HCT116 (cell line): ENCODE measurements around the gene IFITM1. TPM values are rescaled to one million over a fixed set of nuclear protein-coding genes. Genes with fewer than 3 reads are reported as not detected.

Experiments
- ATAC-seq: fragments of 200-7000 bp; cut with Tn5 transposase; 2 replicates; pipeline ENCODE4 v1.9.1; 2020; ENCODE audit warnings: mild to moderate bottlenecking, moderate library complexity
- BruUV-seq: library from RNA; stranded (reverse); fragments of 400-500 nt; replicated peaks from 2 replicates; lab custom pipeline; 2021; lab: Mats Ljungman, UMichigan
- CTCF ChIA-PET: fragments of 300-600 bp; sonication (Branson Sonifier 250); formaldehyde crosslinking; loops from one replicate; lab custom pipeline; 2021; ENCODE audit warnings: antibody characterized with exemption; lab: Charles Lee
- POLR2A ChIA-PET: fragments of 300-600, 350-600 bp; sonication (Branson Sonifier 250); formaldehyde crosslinking; loops from one replicate; lab custom pipeline; 2021; ENCODE audit warnings: antibody characterized with exemption; lab: Charles Lee
- RAD21 ChIA-PET, 2 experiments: fragments of 300-600 bp; sonication (Branson Sonifier 250); formaldehyde crosslinking; loops; one replicate each; lab custom pipeline; 2023; ENCODE audit warnings: low total read pairs in 2 of 2; ENCODE audit not compliant: uncharacterized antibody in 2 of 2, unreplicated experiment in 2 of 2, low non-redundant PET in 1 of 2; lab: Charles Lee
- DNase-seq: peaks from one replicate; pipeline ENCODE4 v3.0.0-alpha.2; 2010; ENCODE audit warnings: low read depth, low spot score
- H2AFZ ChIP-seq: fragments of 200-600 bp; shearing (Covaris generic), sonication (generic); 2 replicates; pipeline ENCODE4 v1.6.1; 2017; ENCODE audit warnings: low read depth, mixed run types, mixed read lengths, antibody characterized with exemption, low read length; ENCODE audit not compliant: poor library complexity, severe bottlenecking
- H3K27ac ChIP-seq: 2 replicates; pipeline ENCODE4 v1.5.1; 2012; ENCODE audit warnings: low read depth, low read length
- H3K27me3 ChIP-seq: fragments of 200-600 bp; sonication (generic); 2 replicates; pipeline ENCODE4 v1.6.1; 2016; ENCODE audit warnings: mixed run types, low read length, mixed read lengths; ENCODE audit not compliant: insufficient read depth
- H3K36me3 ChIP-seq, 2 experiments: fragments of 200-500 bp in 1 of 2; fragments of 200-600 bp in 1 of 2; sonication (Bioruptor generic) in 1 of 2; sonication (generic) in 1 of 2; 2 replicates each; pipeline versions ENCODE4 v1.5.1 to v1.6.1; 2014 to 2016; ENCODE audit warnings: low read length in 2 of 2, inconsistent platforms in 1 of 2, mixed read lengths in 1 of 2, mixed run types in 1 of 2; ENCODE audit not compliant: insufficient read depth in 2 of 2, control insufficient read depth in 1 of 2
- H3K4me1 ChIP-seq, 2 experiments: fragments of 200-600 bp in 1 of 2; sonication (generic) in 1 of 2; 2 replicates each; pipeline versions ENCODE4 v1.5.1 to v1.6.1; 2012 to 2017; ENCODE audit warnings: low read length in 2 of 2, inconsistent platforms in 1 of 2, mild to moderate bottlenecking in 1 of 2, mixed read lengths in 1 of 2, mixed run types in 1 of 2, moderate library complexity in 1 of 2; ENCODE audit not compliant: insufficient read depth in 2 of 2, control insufficient read depth in 1 of 2
- H3K4me2 ChIP-seq: fragments of 200-600 bp; sonication (generic); 2 replicates; pipeline ENCODE4 v1.6.1; 2017; ENCODE audit warnings: mixed run types, low read length, mixed read lengths
- H3K4me3 ChIP-seq, 2 experiments: fragments of 200-600 bp in 1 of 2; sonication (generic) in 1 of 2; replicated peaks in 1 of 2; 2 replicates each; pipeline ENCODE4 v1.5.1; 2011 to 2016; ENCODE audit warnings: low read length in 2 of 2, control low read depth in 1 of 2, low read depth in 1 of 2, mild to moderate bottlenecking in 1 of 2, mixed read lengths in 1 of 2, mixed run types in 1 of 2
- H3K79me2 ChIP-seq: fragments of 200-600 bp; sonication (generic); 2 replicates; pipeline ENCODE4 v1.6.1; 2017; ENCODE audit warnings: mild to moderate bottlenecking, mixed run types, low read length, moderate library complexity, mixed read lengths; ENCODE audit not compliant: insufficient read depth
- H3K9ac ChIP-seq: fragments of 200-600 bp; sonication (generic); 2 replicates; pipeline ENCODE4 v1.6.1; 2016; ENCODE audit warnings: low read length, mixed read lengths
- H3K9me2 ChIP-seq: fragments of 200-600 bp; sonication (generic), shearing (Covaris generic); 2 replicates; pipeline ENCODE4 v1.6.1; 2017; ENCODE audit warnings: mixed run types, mild to moderate bottlenecking, moderate library complexity; ENCODE audit not compliant: insufficient read depth
- H3K9me3 ChIP-seq, 2 experiments: fragments of 200-500 bp in 1 of 2; fragments of 200-600 bp in 1 of 2; sonication (Bioruptor generic) in 1 of 2; sonication (generic) in 1 of 2; 2 replicates each; pipeline ENCODE4 v1.6.1; 2014 to 2017; ENCODE audit warnings: low read length in 2 of 2, mixed read lengths in 2 of 2, inconsistent platforms in 1 of 2, low read depth in 1 of 2, mild to moderate bottlenecking in 1 of 2, mixed run types in 1 of 2, moderate library complexity in 1 of 2; ENCODE audit not compliant: control insufficient read depth in 1 of 2, insufficient read depth in 1 of 2
- H4K20me1 ChIP-seq: fragments of 200-600 bp; sonication (generic), shearing (Covaris generic); 2 replicates; pipeline ENCODE4 v1.6.1; 2017; ENCODE audit warnings: mixed run types, mild to moderate bottlenecking, moderate library complexity; ENCODE audit not compliant: insufficient read depth
- ATF3 ChIP-seq: IDR thresholded peaks from 2 replicates; pipeline ENCODE4 v1.6.1; 2012
- CEBPB ChIP-seq: IDR thresholded peaks from 2 replicates; pipeline ENCODE4 v1.6.1; 2012; ENCODE audit warnings: low read depth
- CTCF ChIP-seq, 3 experiments: fragments of 200-600 bp in 1 of 3; sonication (generic) in 1 of 3; IDR thresholded peaks in 2 of 3; conservative IDR thresholded peaks in 1 of 3; 2 replicates each; pipeline ENCODE4 v1.5.1; 2012 to 2017; ENCODE audit warnings: low read depth in 2 of 3, low read length in 2 of 3, antibody characterized with exemption in 1 of 3, borderline replicate concordance in 1 of 3, control low read depth in 1 of 3, mild to moderate bottlenecking in 1 of 3, mixed read lengths in 1 of 3, mixed run types in 1 of 3, moderate library complexity in 1 of 3; ENCODE audit not compliant: insufficient read depth in 1 of 3
- EGR1 ChIP-seq: IDR thresholded peaks from 2 replicates; pipeline ENCODE4 v1.6.1; 2012; ENCODE audit warnings: low read depth
- ELF1 ChIP-seq: IDR thresholded peaks from 2 replicates; pipeline ENCODE4 v1.6.1; 2012; ENCODE audit warnings: low read depth, borderline replicate concordance
- EZH2phosphoT487 ChIP-seq: fragments of 200-600 bp; IDR thresholded peaks from 2 replicates; pipeline ENCODE4 v1.6.1; 2018; ENCODE audit warnings: antibody characterized with exemption, borderline replicate concordance
- FOSL1 ChIP-seq: IDR thresholded peaks from 2 replicates; pipeline ENCODE4 v1.6.1; 2012; ENCODE audit warnings: low read depth
- JUND ChIP-seq: IDR thresholded peaks from 2 replicates; pipeline ENCODE4 v1.6.1; 2012
- POLR2A ChIP-seq: IDR thresholded peaks from 2 replicates; pipeline ENCODE4 v1.7.0; 2011; ENCODE audit warnings: borderline replicate concordance; ENCODE audit not compliant: insufficient read depth, insufficient read length; ENCODE audit errors: extremely low read depth
- POLR2AphosphoS5 ChIP-seq: IDR thresholded peaks from 2 replicates; pipeline ENCODE4 v1.6.1; 2011; ENCODE audit warnings: mild to moderate bottlenecking, low read depth, low read length, moderate library complexity
- SIN3A ChIP-seq: IDR thresholded peaks from 2 replicates; pipeline ENCODE4 v1.6.1; 2012; ENCODE audit warnings: low read depth
- SP1 ChIP-seq: IDR thresholded peaks from 2 replicates; pipeline ENCODE4 v1.6.1; 2012; ENCODE audit warnings: low read depth
- TCF7L2 ChIP-seq: IDR thresholded peaks from 2 replicates; pipeline ENCODE4 v1.7.0; 2011; ENCODE audit warnings: borderline replicate concordance, inconsistent platforms; ENCODE audit not compliant: insufficient read depth, insufficient read length; ENCODE audit errors: extremely low read depth
- YY1 ChIP-seq: IDR thresholded peaks from 2 replicates; pipeline ENCODE4 v1.6.1; 2011; ENCODE audit warnings: low read length, low read depth, moderate library complexity, mild to moderate bottlenecking; ENCODE audit not compliant: insufficient replicate concordance; ENCODE audit errors: extremely low read depth
- ZFX ChIP-seq: fragments of 450-650 bp; IDR thresholded peaks from 2 replicates; pipeline ENCODE4 v1.6.1; 2017
- ZNF274 ChIP-seq: fragments of 200-500 bp; sonication (Bioruptor generic); IDR thresholded peaks from 2 replicates; pipeline ENCODE4 v1.6.1; 2014; ENCODE audit warnings: mild to moderate bottlenecking, low read depth, low read length, inconsistent platforms
- intact Hi-C: fragments of 100-400 bp; cut with micrococcal nuclease; formaldehyde crosslinking; loops from 2 replicates; pipeline ENCODE4 v1.10.0; 2022
- total RNA-seq: library from RNA; stranded (reverse); gene quantifications from one replicate; pipeline ENCODE4 v1.2.1, GENCODE V29; 2021; ENCODE audit not compliant: unreplicated experiment
- TF ChIP-seq, protein P1 (sequence below): IDR thresholded peaks from 2 replicates; pipeline ENCODE4 v1.6.1; 2012
- TF ChIP-seq, protein P2 (sequence below): IDR thresholded peaks from 2 replicates; pipeline ENCODE4 v1.6.1; 2012; ENCODE audit warnings: low read depth

Gene IFITM1
- total RNA-seq, 1 experiment from 2014 or later: 6.1 TPM

DNA sequence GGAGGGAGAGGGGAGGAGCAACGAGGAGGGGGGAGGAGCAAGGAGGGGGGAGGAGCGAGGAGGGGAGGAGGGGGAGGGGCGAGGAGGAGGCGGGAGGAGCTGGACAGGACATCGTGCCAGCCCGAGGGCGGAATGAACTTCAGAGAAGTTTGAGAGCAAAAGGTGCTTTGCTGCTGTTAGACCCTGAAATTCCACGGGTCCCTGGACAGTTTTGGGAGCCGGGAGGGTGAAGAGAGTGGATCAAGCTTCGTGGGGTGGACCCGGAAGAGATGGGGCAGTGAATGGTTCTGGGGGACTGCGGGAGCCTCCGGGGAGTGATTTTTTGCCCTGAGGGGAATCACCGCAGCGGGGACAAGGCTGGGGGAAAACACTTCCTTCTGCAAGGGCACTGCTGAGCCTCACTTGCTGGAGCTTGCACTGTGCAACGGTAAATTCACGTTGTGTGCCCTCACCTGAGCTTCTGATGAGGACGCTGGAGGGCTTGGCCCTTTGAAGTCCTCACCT is 46.3 kb upstream of the IFITM1 start:
- Histone ChIP-seq H3K27me3 (no peaks in the 10 kb centered on the region), H3K9me3 (no peaks in the 10 kb centered on the region), H3K36me3 (no peaks in the 10 kb centered on the region), H3K27ac (peak overlapping the region; percentile 31; the same call in 1 of the 2 replicates), H3K9ac (no peak overlapping the region), H4K20me1 (no peaks in the 10 kb centered on the region), H3K4me3 (no peak overlapping the region), H3K9me2 (no peaks in the 10 kb centered on the region), H3K4me2 (peak overlapping the region; percentile 25; the same call in 1 of the 2 replicates), H2AFZ (peak overlapping the region; percentile 61), H3K4me1 (peaks cover 8 to 12% of the 10 kb centered on the region in 2 experiments), H3K79me2 (no peaks in the 10 kb centered on the region)
- peak; percentile 65 for ATAC-seq
- no peak for DNase-seq
- no TSS peak for BruUV-seq
- CTCF ChIA-PET: interaction anchor here (1.1 kb wide), 1 partner anchor 17 kb away, joined by 3 read pairs; no protein-coding TSS in a partner anchor
- intact Hi-C loops: no loop called here
- POLR2A ChIA-PET: no interaction called here
- RAD21 ChIA-PET: interaction anchor here in 1 of 2 experiments (0.6 kb wide), 1 partner anchor 17 kb away, joined by 9 read pairs; no protein-coding TSS in a partner anchor
- TF ChIP-seq POLR2A: no peak
- TF ChIP-seq ELF1: no peak
- TF ChIP-seq EGR1: no peak
- TF ChIP-seq, protein P1, sequence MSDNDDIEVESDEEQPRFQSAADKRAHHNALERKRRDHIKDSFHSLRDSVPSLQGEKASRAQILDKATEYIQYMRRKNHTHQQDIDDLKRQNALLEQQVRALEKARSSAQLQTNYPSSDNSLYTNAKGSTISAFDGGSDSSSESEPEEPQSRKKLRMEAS: no peak; the same call in 1 of the 2 replicates
- TF ChIP-seq ZFX: no peak
- TF ChIP-seq ZNF274: no peak
- TF ChIP-seq TCF7L2: no peak
- TF ChIP-seq JUND: no peak
- no peak for TF ChIP-seq ATF3
- TF ChIP-seq CTCF (IDR thresholded peaks at IDR 0.05 in 2 of 3, conservative IDR thresholded peaks at IDR 0.05 in 1 of 3; ENCODE audit: borderline replicate concordance in 1 of 3, insufficient read depth in 1 of 3, low read depth in 2 of 3, low read length in 2 of 3): no peak
- no peak for TF ChIP-seq SP1
- no peak for TF ChIP-seq EZH2phosphoT487
- no peak for TF ChIP-seq SIN3A
- no peak for TF ChIP-seq FOSL1
- no peak for TF ChIP-seq CEBPB
- no peak for TF ChIP-seq POLR2AphosphoS5
- no peak for TF ChIP-seq YY1
- TF ChIP-seq, protein P2, sequence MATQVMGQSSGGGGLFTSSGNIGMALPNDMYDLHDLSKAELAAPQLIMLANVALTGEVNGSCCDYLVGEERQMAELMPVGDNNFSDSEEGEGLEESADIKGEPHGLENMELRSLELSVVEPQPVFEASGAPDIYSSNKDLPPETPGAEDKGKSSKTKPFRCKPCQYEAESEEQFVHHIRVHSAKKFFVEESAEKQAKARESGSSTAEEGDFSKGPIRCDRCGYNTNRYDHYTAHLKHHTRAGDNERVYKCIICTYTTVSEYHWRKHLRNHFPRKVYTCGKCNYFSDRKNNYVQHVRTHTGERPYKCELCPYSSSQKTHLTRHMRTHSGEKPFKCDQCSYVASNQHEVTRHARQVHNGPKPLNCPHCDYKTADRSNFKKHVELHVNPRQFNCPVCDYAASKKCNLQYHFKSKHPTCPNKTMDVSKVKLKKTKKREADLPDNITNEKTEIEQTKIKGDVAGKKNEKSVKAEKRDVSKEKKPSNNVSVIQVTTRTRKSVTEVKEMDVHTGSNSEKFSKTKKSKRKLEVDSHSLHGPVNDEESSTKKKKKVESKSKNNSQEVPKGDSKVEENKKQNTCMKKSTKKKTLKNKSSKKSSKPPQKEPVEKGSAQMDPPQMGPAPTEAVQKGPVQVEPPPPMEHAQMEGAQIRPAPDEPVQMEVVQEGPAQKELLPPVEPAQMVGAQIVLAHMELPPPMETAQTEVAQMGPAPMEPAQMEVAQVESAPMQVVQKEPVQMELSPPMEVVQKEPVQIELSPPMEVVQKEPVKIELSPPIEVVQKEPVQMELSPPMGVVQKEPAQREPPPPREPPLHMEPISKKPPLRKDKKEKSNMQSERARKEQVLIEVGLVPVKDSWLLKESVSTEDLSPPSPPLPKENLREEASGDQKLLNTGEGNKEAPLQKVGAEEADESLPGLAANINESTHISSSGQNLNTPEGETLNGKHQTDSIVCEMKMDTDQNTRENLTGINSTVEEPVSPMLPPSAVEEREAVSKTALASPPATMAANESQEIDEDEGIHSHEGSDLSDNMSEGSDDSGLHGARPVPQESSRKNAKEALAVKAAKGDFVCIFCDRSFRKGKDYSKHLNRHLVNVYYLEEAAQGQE: no peak
